ENCODE results near the gene KLK12. TPM values are rescaled to one million over a fixed set of nuclear protein-coding genes. Genes with fewer than 3 reads are reported as not detected.

Gene KLK12
- total and polyA plus RNA-seq, 2 of the 13 experiments (the other 11 are each of a cell fraction or from before 2014, with no cell fraction given), result not detected

GRCh38 chr19:51076631-51077213, 41.9 kb upstream of the KLK12 start:
- H3K36me3 ChIP-seq (replicated peaks in 1 of 2; ENCODE audit: control insufficient read depth in 1 of 2, insufficient read depth in 2 of 2, low read length in 2 of 2), result no peaks in the 10 kb centered on the region
- intact Hi-C loops (cut with micrococcal nuclease; ENCODE audit: unreplicated experiment), result no loop called here
- H3K4me3 ChIP-seq (replicated peaks in 1 of 3; ENCODE audit: insufficient read depth in 1 of 3, low read depth in 2 of 3, low read length in 3 of 3), result no peak overlapping the region
- DNase-seq (ENCODE audit: low spot score) (no peak), ATAC-seq (no peak), FAIRE-seq (no peak)
- no TSS peak for BruUV-seq (replicated peaks)
- 54% methylated on average over 14 of the region's 14 CpGs for WGBS (ENCODE audit: low lambda C conversion rate)
- no peaks in the 10 kb centered on the region for H4K20me1 ChIP-seq (ENCODE audit: insufficient read depth, low read length)
- TF ChIP-seq ZNF160 (CRISPR knock-in tag; IDR thresholded peaks at IDR 0.05) (no peak), HHEX (CRISPR knock-in tag; IDR thresholded peaks at IDR 0.05) (no peak), GABPA (IDR thresholded peaks at IDR 0.05; ENCODE audit: low read depth, low read length) (no peak), GABPA (CRISPR knock-in tag; IDR thresholded peaks at IDR 0.05; ENCODE audit: low read depth) (no peak), AKNA (CRISPR knock-in tag; IDR thresholded peaks at IDR 0.05; ENCODE audit: borderline replicate concordance) (no peak), SRSF1 (optimal IDR thresholded peaks at IDR 0.05; ENCODE audit: low read depth, low read length) (no peak), ZNF713 (CRISPR knock-in tag; IDR thresholded peaks at IDR 0.05) (no peak), HMGA1 (CRISPR knock-in tag; conservative IDR thresholded peaks at IDR 0.05) (no peak), ZNF562 (CRISPR knock-in tag; IDR thresholded peaks at IDR 0.05; ENCODE audit: borderline replicate concordance) (no peak), FOXA3 (CRISPR knock-in tag; IDR thresholded peaks at IDR 0.05) (no peak), ZZZ3 (CRISPR knock-in tag; IDR thresholded peaks at IDR 0.05; ENCODE audit: borderline replicate concordance) (no peak), ZFP37 (CRISPR knock-in tag; IDR thresholded peaks at IDR 0.05; ENCODE audit: borderline replicate concordance) (no peak), ZNF816 (CRISPR knock-in tag; IDR thresholded peaks at IDR 0.05; ENCODE audit: borderline replicate concordance) (no peak), ZSCAN12 (CRISPR knock-in tag; IDR thresholded peaks at IDR 0.05) (no peak)
- in situ Hi-C loops (cut with HindIII; ENCODE audit: extremely low pct_ligation_motif_present, low pct_unique_long_range_greater_than_20kb), result loop anchor here (25.0 kb wide), 1 partner anchor 139 kb away; no protein-coding TSS in a partner anchor
- no peak overlapping the region for H3K9ac ChIP-seq (ENCODE audit: insufficient read depth, low read depth, low read length)
- H3K4me2 ChIP-seq (ENCODE audit: low read depth, low read length), result no peak overlapping the region
- ChIA-PET POLR2A (no interaction called here), CTCF (ENCODE audit: low intra/inter-chr PET ratio, low total read pairs) (no interaction called here)
- no peak overlapping the region for H3K27ac ChIP-seq (ENCODE audit: extremely low read length, insufficient read depth, low read length)
- no peak overlapping the region for H2AFZ ChIP-seq (ENCODE audit: low read length)
- H3K9me3 ChIP-seq (ENCODE audit: low read length), result peaks cover 11% of the 10 kb centered on the region; the same call in 1 of the 2 replicates
- no peaks in the 10 kb centered on the region for H3K4me1 ChIP-seq (ENCODE audit: insufficient read depth, low read length)
- peaks cover 0 to 10% of the 10 kb centered on the region in 2 experiments; a peak in 4 of 5 replicates for H3K27me3 ChIP-seq (ENCODE audit: control insufficient read depth in 1 of 2, insufficient read depth in 2 of 2, low read length in 2 of 2)
- no peaks in the 10 kb centered on the region for H3K79me2 ChIP-seq (ENCODE audit: insufficient read depth, low read length)

Data from HepG2 (cell line).